Immature natural killer cell (primary cell): ENCODE data around the gene OLFM1. TPM values are rescaled to one million over a fixed set of nuclear protein-coding genes. Genes with fewer than 3 reads are reported as not detected.

Experiments used
- DNase-seq, 3 donors: peaks; one replicate each; pipeline ENCODE4 v3.0.0; 2022; ENCODE audit warnings: mixed read lengths in 1 of 3
- H3K27ac Mint-ChIP-seq, 6 donors: one replicate each; pipeline ENCODE4 v1.8.0; 2020; ENCODE audit warnings: mixed read lengths in 6 of 6, mild to moderate bottlenecking in 5 of 6, inconsistent platforms in 4 of 6, moderate library complexity in 3 of 6
- H3K27me3 Mint-ChIP-seq, 3 donors: one replicate each; pipeline ENCODE4 v1.8.0; 2020 to 2021; ENCODE audit warnings: low read depth in 3 of 3, mild to moderate bottlenecking in 3 of 3, mixed read lengths in 3 of 3, moderate library complexity in 3 of 3, inconsistent platforms in 1 of 3
- H3K36me3 Mint-ChIP-seq, 3 donors: one replicate each; pipeline ENCODE4 v1.8.0; 2020; ENCODE audit warnings: mixed read lengths in 3 of 3, inconsistent platforms in 2 of 3, mild to moderate bottlenecking in 2 of 3
- H3K4me1 Mint-ChIP-seq, 2 donors: one replicate each; pipeline ENCODE4 v1.8.0; 2020; ENCODE audit warnings: inconsistent platforms in 2 of 2, mild to moderate bottlenecking in 2 of 2, mixed read lengths in 2 of 2, moderate library complexity in 1 of 2
- H3K4me3 Mint-ChIP-seq, 5 donors: one replicate each; pipeline ENCODE4 v1.8.0; 2020; ENCODE audit warnings: mild to moderate bottlenecking in 5 of 5, mixed read lengths in 5 of 5, inconsistent platforms in 3 of 5, moderate library complexity in 3 of 5
- H3K9me3 Mint-ChIP-seq, 6 donors: one replicate each; pipeline ENCODE4 v1.8.0; 2020; ENCODE audit warnings: mild to moderate bottlenecking in 6 of 6, mixed read lengths in 6 of 6, inconsistent platforms in 4 of 6, moderate library complexity in 3 of 6
- polyA plus RNA-seq, 3 donors: library from polyadenylated mRNA; unstranded; fragments of 300-500 nt; fragmentation: Illumina TruSeq; gene quantifications; one replicate each; pipeline ENCODE4 v1.2.3, GENCODE V29; 2021

Gene OLFM1
- polyA plus RNA-seq, 3 donors from 2014 or later: not detected

DNA sequence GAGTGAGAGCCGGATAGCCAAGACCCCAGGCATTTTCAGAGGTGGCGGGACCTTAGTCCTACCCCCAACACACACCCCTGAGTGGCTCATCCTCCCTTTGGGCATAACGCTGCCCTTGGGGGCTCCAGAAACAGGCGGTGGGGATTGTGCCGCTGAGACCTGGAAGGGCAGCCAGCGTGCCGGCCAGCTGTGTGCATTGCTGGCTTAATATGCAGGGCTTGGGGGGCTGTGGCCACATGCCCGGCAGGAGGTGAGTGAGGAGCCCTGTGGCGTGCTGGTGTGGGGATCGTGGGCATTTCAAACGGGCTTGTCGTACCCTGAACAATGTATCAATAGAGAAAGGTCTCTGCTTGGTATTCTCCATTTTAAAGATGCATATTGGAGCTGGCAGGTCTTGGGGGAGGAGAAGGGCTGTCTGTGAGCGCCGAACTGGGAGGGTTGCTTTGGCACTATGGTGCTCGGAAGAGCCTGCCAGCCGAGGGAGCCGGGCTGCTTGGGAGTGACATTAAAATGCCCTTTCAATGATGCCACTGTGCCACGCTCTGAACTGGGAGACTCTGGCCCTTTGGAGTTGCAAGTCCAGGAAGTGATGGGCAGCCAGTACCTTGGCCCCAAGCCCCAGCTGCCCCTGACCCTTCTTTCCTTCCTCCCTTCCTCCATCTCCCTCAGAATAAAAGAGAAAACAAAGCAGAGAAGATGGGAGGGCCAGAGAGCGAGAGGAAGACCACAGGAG, 11.2 kb upstream of the OLFM1 start:
- Mint-ChIP-seq H3K4me3 (no peak overlapping the region), H3K27me3 (peaks cover 4 to 11% (median 6%) of the 10 kb centered on the region in 3 donors), H3K36me3 (no peaks in the 10 kb centered on the region), H3K9me3 (no peaks in the 10 kb centered on the region), H3K4me1 (peaks cover 0 to 1% of the 10 kb centered on the region in 2 donors), H3K27ac (no peak overlapping the region)
- DNase-seq: no peak

- DNase-seq: no peak
- H3K27ac Mint-ChIP-seq: no peak overlapping the region
- peaks cover 0 to 1% of the 10 kb centered on the region in 2 donors for H3K4me1 Mint-ChIP-seq
- no peaks in the 10 kb centered on the region for H3K36me3 Mint-ChIP-seq
- H3K4me3 Mint-ChIP-seq: no peak overlapping the region
- peaks cover 4 to 11% (median 6%) of the 10 kb centered on the region in 3 donors for H3K27me3 Mint-ChIP-seq
- no peaks in the 10 kb centered on the region for H3K9me3 Mint-ChIP-seq
Observed at GRCh38 chr9:135076876-135077430, 10.5 kb upstream of the OLFM1 start.

DNA sequence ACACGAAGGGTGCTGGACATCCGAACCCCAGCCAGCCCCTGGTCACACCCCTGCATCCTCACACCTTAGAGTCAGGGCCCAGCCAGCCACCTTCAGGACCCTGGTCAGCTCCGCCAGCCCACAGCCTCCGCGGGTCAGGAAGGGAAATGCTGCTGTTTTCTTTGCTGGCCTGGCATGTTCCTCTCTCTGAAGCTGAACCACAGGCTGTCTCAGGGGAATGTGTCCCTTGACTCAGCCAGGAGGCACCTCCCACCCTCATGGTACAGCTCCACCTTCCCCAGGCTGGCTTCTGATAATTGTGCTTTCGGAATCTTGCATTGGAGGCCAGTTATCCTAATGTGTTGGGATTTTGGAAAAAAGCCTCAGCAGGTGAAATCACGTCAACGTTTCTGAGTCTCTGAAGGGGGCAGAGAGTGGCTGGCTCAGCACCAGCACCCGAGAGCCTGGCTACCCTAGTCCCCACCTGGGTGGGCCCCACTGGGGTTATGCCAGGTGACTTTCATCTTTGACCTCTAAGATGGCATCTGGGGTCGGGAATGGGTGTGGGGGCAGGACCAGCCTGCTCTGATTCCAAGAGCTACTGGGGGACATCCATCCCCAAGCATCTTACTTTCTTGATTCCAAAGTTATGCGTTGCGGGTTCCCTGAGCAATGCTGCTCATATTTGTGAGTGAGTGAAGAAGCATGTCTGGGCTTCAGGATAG, 9.8 kb upstream of the OLFM1 start:
- Mint-ChIP-seq H3K9me3 (no peaks in the 10 kb centered on the region), H3K4me3 (no peak overlapping the region), H3K27me3 (peaks cover 4 to 11% (median 6%) of the 10 kb centered on the region in 3 donors), H3K36me3 (no peaks in the 10 kb centered on the region), H3K4me1 (peaks cover 0 to 1% of the 10 kb centered on the region in 2 donors), H3K27ac (no peak overlapping the region)
- DNase-seq: no peak

- Mint-ChIP-seq H3K4me3 (no peak overlapping the region), H3K27ac (no peak overlapping the region)
Observed at GRCh38 chr9:135078361-135078821, 9.1 kb upstream of the OLFM1 start.

GRCh38 chr9:135079018-135079417, 8.4 kb upstream of the OLFM1 start:
- H3K4me1 Mint-ChIP-seq: peaks cover 0 to 1% of the 10 kb centered on the region in 2 donors
- no peak overlapping the region for H3K4me3 Mint-ChIP-seq
- H3K27ac Mint-ChIP-seq: no peak overlapping the region
- no peaks in the 10 kb centered on the region for H3K9me3 Mint-ChIP-seq
- no peak for DNase-seq
- H3K36me3 Mint-ChIP-seq: no peaks in the 10 kb centered on the region
- peaks cover 3 to 11% (median 4%) of the 10 kb centered on the region in 3 donors for H3K27me3 Mint-ChIP-seq

More at GRCh38 chr9:135078361-135078821, 9.1 kb upstream of the OLFM1 start:
- DNase-seq: no peak
- H3K9me3 Mint-ChIP-seq: no peaks in the 10 kb centered on the region
- peaks cover 4 to 11% (median 6%) of the 10 kb centered on the region in 3 donors for H3K27me3 Mint-ChIP-seq
- H3K36me3 Mint-ChIP-seq: no peaks in the 10 kb centered on the region
- H3K4me1 Mint-ChIP-seq: peaks cover 0 to 1% of the 10 kb centered on the region in 2 donors

GRCh38 chr9:135079676-135080075, 7.8 kb upstream of the OLFM1 start:
- Mint-ChIP-seq H3K36me3 (no peaks in the 10 kb centered on the region), H3K27ac (no peak overlapping the region), H3K9me3 (no peaks in the 10 kb centered on the region), H3K27me3 (peaks cover 6 to 11% (median 6%) of the 10 kb centered on the region in 3 donors), H3K4me1 (peaks cover 0 to 1% of the 10 kb centered on the region in 2 donors), H3K4me3 (no peak overlapping the region)
- no peak for DNase-seq

DNA sequence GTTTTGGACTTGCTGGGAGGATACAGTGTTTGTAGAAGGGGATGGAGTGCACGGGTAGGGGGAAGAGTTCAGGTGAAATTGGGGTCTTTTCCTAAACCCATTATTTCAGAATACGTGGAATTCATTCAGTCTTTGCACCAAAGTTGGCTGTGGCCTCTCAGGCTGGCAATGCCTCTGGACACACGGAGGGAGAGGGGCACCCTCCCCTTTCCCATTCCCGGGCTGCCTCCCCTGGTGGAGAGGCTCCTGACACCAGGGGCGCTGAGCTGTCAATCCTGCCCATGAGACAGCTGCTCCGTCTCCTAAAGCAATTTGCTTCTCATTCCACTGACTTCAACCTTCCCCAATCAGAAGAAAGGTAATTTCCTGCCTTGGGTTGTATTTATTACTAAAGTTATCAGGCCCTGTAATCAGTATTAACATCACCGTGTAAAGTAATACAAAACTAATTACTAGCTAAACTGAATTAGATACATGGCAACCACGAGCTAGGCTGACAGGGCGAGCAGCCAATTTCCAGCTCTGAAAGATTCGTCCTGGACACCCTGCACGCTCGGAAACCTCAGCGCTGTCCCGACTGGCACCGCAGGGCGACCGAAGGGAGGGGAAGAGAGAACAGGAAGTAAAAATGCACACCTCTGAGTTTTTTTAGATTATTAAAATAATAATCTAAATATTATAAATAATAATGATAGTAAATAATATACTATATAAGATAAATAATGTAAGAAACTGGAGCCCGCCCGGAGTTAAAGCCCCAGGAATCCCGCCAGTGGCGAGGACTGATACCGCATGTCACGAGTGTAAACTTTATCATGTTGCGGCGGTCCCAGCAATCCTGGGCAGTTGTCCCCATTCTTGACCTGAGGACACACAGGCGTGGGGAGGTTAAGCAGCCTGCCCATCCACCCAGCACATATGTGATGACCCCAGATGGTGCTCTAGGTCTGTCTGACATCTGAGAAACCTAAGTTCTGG, 6.9 kb upstream of the OLFM1 start:
- H3K27me3 Mint-ChIP-seq: peaks cover 8 to 9% (median 8%) of the 10 kb centered on the region in 3 donors
- no peak for DNase-seq

DNA sequence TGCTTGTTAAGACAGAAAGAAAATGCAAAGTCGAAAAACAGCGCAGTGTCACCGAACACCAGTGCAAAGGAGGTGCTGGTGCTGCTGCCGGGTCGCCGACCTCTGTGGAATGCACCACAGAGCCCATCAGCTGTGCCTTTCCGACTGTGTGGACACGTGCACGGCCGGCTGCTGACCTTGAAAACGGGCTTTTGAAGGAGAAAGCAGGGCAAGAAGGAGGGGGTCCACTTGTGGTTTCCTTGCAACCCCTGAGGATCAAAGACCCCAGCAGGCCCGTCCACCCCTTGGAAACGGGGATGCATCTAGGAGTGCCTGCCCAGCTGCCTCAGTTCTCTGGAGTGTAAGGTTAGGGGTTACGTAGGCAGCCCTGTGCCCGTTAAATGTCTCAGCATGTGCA, 6.2 kb upstream of the OLFM1 start:
- H3K4me1 Mint-ChIP-seq: peaks cover 0 to 5% of the 10 kb centered on the region in 2 donors
- H3K27ac Mint-ChIP-seq: no peak overlapping the region
- H3K36me3 Mint-ChIP-seq: no peaks in the 10 kb centered on the region
- H3K9me3 Mint-ChIP-seq: no peaks in the 10 kb centered on the region
- peaks cover 8 to 15% (median 11%) of the 10 kb centered on the region in 3 donors for H3K27me3 Mint-ChIP-seq
- DNase-seq: no peak
- H3K4me3 Mint-ChIP-seq: no peak overlapping the region

More for the DNA sequence above, 6.9 kb upstream of the OLFM1 start:
- no peaks in the 10 kb centered on the region for H3K9me3 Mint-ChIP-seq
- no peak overlapping the region for H3K4me3 Mint-ChIP-seq
- H3K27ac Mint-ChIP-seq: no peak overlapping the region
- H3K4me1 Mint-ChIP-seq: no peaks in the 10 kb centered on the region
- no peaks in the 10 kb centered on the region for H3K36me3 Mint-ChIP-seq

GRCh38 chr9:135081731-135082130, 5.7 kb upstream of the OLFM1 start:
- Mint-ChIP-seq H3K27ac (no peak overlapping the region), H3K9me3 (no peaks in the 10 kb centered on the region), H3K4me3 (no peak overlapping the region), H3K4me1 (peaks cover 0 to 7% of the 10 kb centered on the region in 2 donors), H3K27me3 (peaks cover 4 to 18% (median 9%) of the 10 kb centered on the region in 3 donors), H3K36me3 (no peaks in the 10 kb centered on the region)
- no peak for DNase-seq

DNA sequence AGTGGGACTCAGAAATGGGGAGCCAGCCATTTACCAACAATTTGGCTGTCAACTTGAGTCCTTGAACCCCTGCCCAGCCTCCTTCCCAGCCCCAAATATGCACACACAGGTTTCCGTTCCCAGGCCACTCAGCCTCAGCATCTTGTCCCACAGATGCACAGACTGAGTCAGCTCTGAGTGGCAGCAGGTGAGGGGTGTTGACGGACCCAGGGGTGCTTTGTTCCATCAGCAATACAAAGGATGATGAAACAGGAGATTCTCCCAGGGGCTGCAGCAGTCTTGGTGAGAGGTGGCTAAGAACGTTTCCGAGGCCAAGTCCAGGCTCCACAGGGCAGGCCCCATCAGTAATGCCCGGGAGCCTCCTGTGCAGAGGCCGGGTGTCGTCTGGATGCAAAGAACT, 4.9 kb upstream of the OLFM1 start:
- Mint-ChIP-seq H3K36me3 (no peaks in the 10 kb centered on the region), H3K27ac (no peak overlapping the region), H3K4me3 (no peak overlapping the region), H3K4me1 (peaks cover 0 to 7% of the 10 kb centered on the region in 2 donors), H3K9me3 (no peaks in the 10 kb centered on the region), H3K27me3 (peaks cover 2 to 18% (median 9%) of the 10 kb centered on the region in 3 donors)
- DNase-seq: no peak

- Mint-ChIP-seq H3K4me1 (peaks cover 0 to 7% of the 10 kb centered on the region in 2 donors), H3K4me3 (no peak overlapping the region), H3K36me3 (no peaks in the 10 kb centered on the region), H3K9me3 (no peaks in the 10 kb centered on the region), H3K27ac (no peak overlapping the region), H3K27me3 (peaks cover 2 to 18% (median 9%) of the 10 kb centered on the region in 3 donors)
- DNase-seq: no peak
Observed at GRCh38 chr9:135083241-135083810, 4.1 kb upstream of the OLFM1 start.

DNA sequence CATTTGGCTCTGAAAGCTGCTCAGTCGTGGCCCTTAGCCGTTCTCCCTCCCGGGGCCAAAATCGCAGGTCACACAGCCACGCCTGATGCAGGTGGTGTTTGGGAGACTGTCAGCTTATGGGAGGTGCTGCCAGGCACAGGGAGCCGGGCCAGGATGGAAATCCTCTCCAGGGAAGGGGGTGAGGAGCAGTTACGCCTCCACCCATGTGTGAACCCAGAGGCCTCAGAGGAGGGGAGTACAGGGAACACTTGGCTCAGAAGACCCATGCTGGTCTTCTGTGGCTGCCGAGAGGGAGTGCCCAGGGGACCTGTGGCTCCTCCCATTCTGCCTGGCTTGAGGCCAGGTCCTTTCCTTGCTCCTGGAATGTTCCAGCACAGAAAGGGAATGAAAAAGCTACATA, 3.6 kb upstream of the OLFM1 start:
- H3K27ac Mint-ChIP-seq: no peak overlapping the region
- H3K4me3 Mint-ChIP-seq: no peak overlapping the region
- H3K36me3 Mint-ChIP-seq: no peaks in the 10 kb centered on the region
- peaks cover 2 to 18% (median 9%) of the 10 kb centered on the region in 3 donors for H3K27me3 Mint-ChIP-seq
- H3K9me3 Mint-ChIP-seq: no peaks in the 10 kb centered on the region
- DNase-seq: no peak
- peaks cover 0 to 7% of the 10 kb centered on the region in 2 donors for H3K4me1 Mint-ChIP-seq

DNA sequence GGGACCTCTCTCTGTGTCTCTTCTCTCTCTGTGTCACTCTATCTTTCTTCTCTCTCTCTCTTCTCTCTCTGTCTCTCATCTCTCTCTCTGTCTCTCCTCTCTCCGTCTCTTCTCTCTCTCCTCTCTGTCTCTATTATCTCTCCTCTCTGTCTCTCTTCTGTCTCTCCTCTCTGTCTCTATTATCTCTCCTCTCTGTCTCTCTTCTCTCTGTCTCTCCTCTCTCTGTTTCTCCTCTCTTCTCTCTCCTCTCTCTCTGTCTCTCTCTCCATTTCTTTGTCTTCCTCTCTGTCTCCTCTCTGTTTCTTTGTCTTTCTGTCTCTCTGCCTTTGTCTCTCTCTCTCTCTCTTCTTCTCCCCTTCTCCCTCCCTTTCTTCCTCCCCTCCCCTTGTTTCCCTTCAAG, 3.2 kb upstream of the OLFM1 start:
- H3K9me3 Mint-ChIP-seq: no peaks in the 10 kb centered on the region
- no peak overlapping the region for H3K4me3 Mint-ChIP-seq
- H3K27ac Mint-ChIP-seq: no peak overlapping the region
- no peaks in the 10 kb centered on the region for H3K36me3 Mint-ChIP-seq
- DNase-seq: no peak
- H3K27me3 Mint-ChIP-seq: peaks cover 2 to 18% (median 11%) of the 10 kb centered on the region in 3 donors
- peaks cover 0 to 7% of the 10 kb centered on the region in 2 donors for H3K4me1 Mint-ChIP-seq
